RWPE2 (cell line): ENCODE measurements around the gene NME7.

Source experiments
- ATAC-seq: fragments of 200-7000 bp; cut with Tn5 transposase; 3 replicates; pipeline ENCODE4 v1.9.1; 2021; ENCODE audit warnings: low read depth
- DNase-seq: peaks from one replicate; pipeline ENCODE4 v3.0.0-alpha.2; 2020; ENCODE audit warnings: low spot score
- H3K27ac ChIP-seq: fragments of 450-650 bp; 2 replicates; pipeline ENCODE4 v1.5.1; 2017; ENCODE audit warnings: mild to moderate bottlenecking; ENCODE audit not compliant: poor library complexity, severe bottlenecking
- H3K27me3 ChIP-seq: fragments of 250-450 bp; sonication (Bioruptor Pico); 2 replicates; pipeline ENCODE4 v1.5.1; 2021; ENCODE audit warnings: mild to moderate bottlenecking, moderate library complexity; ENCODE audit not compliant: insufficient read depth, poor library complexity, severe bottlenecking
- H3K36me3 ChIP-seq: fragments of 250-450 bp; sonication (Bioruptor Pico); 2 replicates; pipeline ENCODE4 v1.5.1; 2020; ENCODE audit warnings: low read depth, mild to moderate bottlenecking, moderate library complexity
- H3K4me1 ChIP-seq: fragments of 250-450 bp; sonication (Bioruptor Pico); 2 replicates; pipeline ENCODE4 v1.5.1; 2021; ENCODE audit warnings: mild to moderate bottlenecking, moderate library complexity; ENCODE audit not compliant: insufficient read depth, poor library complexity, severe bottlenecking
- H3K4me3 ChIP-seq: fragments of 250-450 bp; sonication (Bioruptor Pico); 2 replicates; pipeline ENCODE4 v1.5.1; 2021; ENCODE audit warnings: mild to moderate bottlenecking, moderate library complexity; ENCODE audit not compliant: severe bottlenecking
- H3K9me3 ChIP-seq: fragments of 250-450 bp; sonication (Bioruptor Pico); 2 replicates; pipeline ENCODE4 v1.5.1; 2021; ENCODE audit warnings: mild to moderate bottlenecking, moderate library complexity; ENCODE audit not compliant: severe bottlenecking
- TF ChIP-seq, protein P1 (sequence below): fragments of 450-650 bp; IDR thresholded peaks from one replicate; pipeline ENCODE4 v1.5.1; 2017; ENCODE audit warnings: mild to moderate bottlenecking, moderate library complexity; ENCODE audit not compliant: poor library complexity, severe bottlenecking

NME7 gene

GRCh38 chr1:169085911-169086310 lies 281.7 kb downstream of the NME7 start:
- Histone ChIP-seq H3K36me3 (no peaks in the 10 kb centered on the region), H3K4me3 (no peak overlapping the region), H3K27me3 (no peaks in the 10 kb centered on the region), H3K4me1 (no peaks in the 10 kb centered on the region), H3K27ac (no peak overlapping the region), H3K9me3 (no peaks in the 10 kb centered on the region)
- ATAC-seq (no peak), DNase-seq (no peak)
- TF ChIP-seq, protein P1, sequence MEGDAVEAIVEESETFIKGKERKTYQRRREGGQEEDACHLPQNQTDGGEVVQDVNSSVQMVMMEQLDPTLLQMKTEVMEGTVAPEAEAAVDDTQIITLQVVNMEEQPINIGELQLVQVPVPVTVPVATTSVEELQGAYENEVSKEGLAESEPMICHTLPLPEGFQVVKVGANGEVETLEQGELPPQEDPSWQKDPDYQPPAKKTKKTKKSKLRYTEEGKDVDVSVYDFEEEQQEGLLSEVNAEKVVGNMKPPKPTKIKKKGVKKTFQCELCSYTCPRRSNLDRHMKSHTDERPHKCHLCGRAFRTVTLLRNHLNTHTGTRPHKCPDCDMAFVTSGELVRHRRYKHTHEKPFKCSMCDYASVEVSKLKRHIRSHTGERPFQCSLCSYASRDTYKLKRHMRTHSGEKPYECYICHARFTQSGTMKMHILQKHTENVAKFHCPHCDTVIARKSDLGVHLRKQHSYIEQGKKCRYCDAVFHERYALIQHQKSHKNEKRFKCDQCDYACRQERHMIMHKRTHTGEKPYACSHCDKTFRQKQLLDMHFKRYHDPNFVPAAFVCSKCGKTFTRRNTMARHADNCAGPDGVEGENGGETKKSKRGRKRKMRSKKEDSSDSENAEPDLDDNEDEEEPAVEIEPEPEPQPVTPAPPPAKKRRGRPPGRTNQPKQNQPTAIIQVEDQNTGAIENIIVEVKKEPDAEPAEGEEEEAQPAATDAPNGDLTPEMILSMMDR = no peak
